ENCODE measurements around the gene SYT1. TPM values are rescaled to one million over a fixed set of nuclear protein-coding genes. Genes with fewer than 3 reads are reported as not detected.

The SYT1 gene
- total and polyA plus RNA-seq, 2 donors (not counting 1 experiment from before 2014, with no cell fraction given), result 0.60 to 1.3 TPM

GRCh38 chr12:79413796-79414195, 549.2 kb downstream of the SYT1 start:
- no peak overlapping the region for H3K9ac ChIP-seq (ENCODE audit: low read length)
- Mint-ChIP-seq H3K4me3 (no peak overlapping the region), H3K4me1 (no peaks in the 10 kb centered on the region), H3K27me3 (no peaks in the 10 kb centered on the region), H3K9me3 (ENCODE audit: insufficient read depth) (no peaks in the 10 kb centered on the region), H3K27ac (no peak overlapping the region)
- H3K9me3 ChIP-seq (ENCODE audit: control extremely low read depth in 1 of 3, control insufficient read depth in 2 of 3, insufficient read depth in 1 of 3, low read length in 2 of 3), result no peaks in the 10 kb centered on the region
- H3K4me3 ChIP-seq (ENCODE audit: control extremely low read depth in 1 of 5, extremely low read depth in 1 of 5, insufficient read depth in 1 of 5, low read depth in 2 of 5, low read length in 4 of 5), result no peak overlapping the region
- CTCF ChIA-PET, result no interaction called here
- H3K27me3 ChIP-seq (replicated peaks in 1 of 4; ENCODE audit: control extremely low read depth in 1 of 4, control insufficient read depth in 3 of 4, insufficient read depth in 4 of 4, low read length in 3 of 4), result no peaks in the 10 kb centered on the region
- H3K4me2 ChIP-seq (replicated peaks; ENCODE audit: low read depth, low read length, poor library complexity, severe bottlenecking), result no peak overlapping the region
- intact Hi-C loops (cut with micrococcal nuclease), result no loop called here
- POLR2A ChIA-PET, result no interaction called here
- no peak for TF ChIP-seq EZH2 (IDR thresholded peaks at IDR 0.05; ENCODE audit: borderline replicate concordance, insufficient read depth, low read depth, low read length, poor library complexity, severe bottlenecking)
- no peak for TF ChIP-seq CTCF (IDR thresholded peaks at IDR 0.05)
- no peaks in the 10 kb centered on the region for H3K4me1 ChIP-seq (ENCODE audit: control insufficient read depth in 2 of 2, insufficient read depth in 2 of 2, low read length in 2 of 2)
- no peak overlapping the region for H3K27ac ChIP-seq (ENCODE audit: low read length in 2 of 2)
- no peaks in the 10 kb centered on the region for H3K79me2 ChIP-seq (ENCODE audit: control insufficient read depth, insufficient read depth, low read length)
- H3K36me3 ChIP-seq (replicated peaks in 1 of 2; ENCODE audit: control extremely low read depth in 1 of 2, control insufficient read depth in 1 of 2, extremely low read depth in 1 of 2, insufficient read depth in 2 of 2, low read length in 1 of 2), result no peaks in the 10 kb centered on the region
- ATAC-seq (ENCODE audit: low read depth) (no peak), DNase-seq (no peak)
- H4K20me1 ChIP-seq (ENCODE audit: control insufficient read depth, insufficient read depth, low read length, poor library complexity, severe bottlenecking), result no peaks in the 10 kb centered on the region
- no peak overlapping the region for H2AFZ ChIP-seq (ENCODE audit: insufficient read depth, low read depth, low read length, poor library complexity, severe bottlenecking)

- intact Hi-C loops (cut with micrococcal nuclease), result no loop called here
- H2AFZ ChIP-seq (ENCODE audit: insufficient read depth, low read depth, low read length, poor library complexity, severe bottlenecking), result no peak overlapping the region
- TF ChIP-seq EZH2 (IDR thresholded peaks at IDR 0.05; ENCODE audit: borderline replicate concordance, insufficient read depth, low read depth, low read length, poor library complexity, severe bottlenecking) (no peak), CTCF (IDR thresholded peaks at IDR 0.05) (no peak)
Observed at GRCh38 chr12:79414252-79414651, 549.7 kb downstream of the SYT1 start.

More at GRCh38 chr12:79414252-79414651, 549.7 kb downstream of the SYT1 start:
- Histone ChIP-seq H3K79me2 (ENCODE audit: control insufficient read depth, insufficient read depth, low read length) (no peaks in the 10 kb centered on the region), H4K20me1 (ENCODE audit: control insufficient read depth, insufficient read depth, low read length, poor library complexity, severe bottlenecking) (no peaks in the 10 kb centered on the region), H3K27ac (ENCODE audit: low read length in 2 of 2) (no peak overlapping the region), H3K4me2 (replicated peaks; ENCODE audit: low read depth, low read length, poor library complexity, severe bottlenecking) (no peak overlapping the region), H3K9ac (ENCODE audit: low read length) (no peak overlapping the region), H3K4me3 (ENCODE audit: control extremely low read depth in 1 of 5, extremely low read depth in 1 of 5, insufficient read depth in 1 of 5, low read depth in 2 of 5, low read length in 4 of 5) (no peak overlapping the region), H3K36me3 (replicated peaks in 1 of 2; ENCODE audit: control extremely low read depth in 1 of 2, control insufficient read depth in 1 of 2, extremely low read depth in 1 of 2, insufficient read depth in 2 of 2, low read length in 1 of 2) (no peaks in the 10 kb centered on the region), H3K9me3 (ENCODE audit: control extremely low read depth in 1 of 3, control insufficient read depth in 2 of 3, insufficient read depth in 1 of 3, low read length in 2 of 3) (no peaks in the 10 kb centered on the region), H3K4me1 (ENCODE audit: control insufficient read depth in 2 of 2, insufficient read depth in 2 of 2, low read length in 2 of 2) (no peaks in the 10 kb centered on the region), H3K27me3 (replicated peaks in 1 of 4; ENCODE audit: control extremely low read depth in 1 of 4, control insufficient read depth in 3 of 4, insufficient read depth in 4 of 4, low read length in 3 of 4) (no peaks in the 10 kb centered on the region)
- no peak overlapping the region for H3K4me3 Mint-ChIP-seq
- DNase-seq, result no peak
- H3K27ac Mint-ChIP-seq, result no peak overlapping the region
- no peaks in the 10 kb centered on the region for H3K27me3 Mint-ChIP-seq
- no peaks in the 10 kb centered on the region for H3K4me1 Mint-ChIP-seq
- 100% methylated on average over 1 of the region's 2 CpGs for WGBS (ENCODE audit: insufficient coverage)
- ATAC-seq (ENCODE audit: low read depth), result no peak
- no peaks in the 10 kb centered on the region for H3K9me3 Mint-ChIP-seq (ENCODE audit: insufficient read depth)
- ChIA-PET POLR2A (no interaction called here), CTCF (no interaction called here)

All from B cell (primary cell).